Hepatocyte (in vitro differentiated cells): ENCODE data around the gene SUB1. TPM values are rescaled to one million over a fixed set of nuclear protein-coding genes. Genes with fewer than 3 reads are reported as not detected.

Experiments
- DNase-seq: peaks from one replicate; pipeline ENCODE4 v3.0.0-alpha.2; 2016; ENCODE audit warnings: low spot score
- H2AFZ ChIP-seq: fragments of 200-600 bp; sonication (generic); 2 replicates; pipeline ENCODE4 v1.6.0; 2016; ENCODE audit warnings: antibody characterized with exemption, mild to moderate bottlenecking
- H3K27ac ChIP-seq: fragments of 200-600 bp; sonication (generic); 2 replicates; pipeline ENCODE4 v1.5.1; 2016; ENCODE audit warnings: mild to moderate bottlenecking
- H3K27me3 ChIP-seq: fragments of 200-600 bp; sonication (generic); 2 replicates; pipeline ENCODE4 v1.6.1; 2016
- H3K36me3 ChIP-seq: fragments of 200-600 bp; sonication (generic); replicated peaks from 2 replicates; pipeline ENCODE4 v1.5.1; 2016; ENCODE audit warnings: low read depth; ENCODE audit not compliant: insufficient read depth
- H3K4me1 ChIP-seq: fragments of 200-600 bp; sonication (generic); 2 replicates; pipeline ENCODE4 v1.5.1; 2016; ENCODE audit warnings: mild to moderate bottlenecking, moderate library complexity; ENCODE audit not compliant: insufficient read depth
- H3K4me2 ChIP-seq: fragments of 200-600 bp; sonication (generic); 2 replicates; pipeline ENCODE4 v1.6.0; 2016
- H3K4me3 ChIP-seq: fragments of 200-600 bp; sonication (generic); 2 replicates; pipeline ENCODE4 v1.5.1; 2016; ENCODE audit warnings: mild to moderate bottlenecking
- H3K79me2 ChIP-seq: fragments of 200-600 bp; sonication (generic); 2 replicates; pipeline ENCODE4 v1.6.0; 2017; ENCODE audit warnings: mild to moderate bottlenecking
- H3K9me2 ChIP-seq: fragments of 200-600 bp; sonication (generic); replicated peaks from 2 replicates; pipeline ENCODE4 v1.6.0; 2017; ENCODE audit warnings: mild to moderate bottlenecking; ENCODE audit not compliant: insufficient read depth
- H3K9me3 ChIP-seq: fragments of 200-600 bp; sonication (generic); 2 replicates; pipeline ENCODE4 v1.5.1; 2016; ENCODE audit warnings: low read depth, mild to moderate bottlenecking
- H4K20me1 ChIP-seq: fragments of 200-600 bp; sonication (generic); 2 replicates; pipeline ENCODE4 v1.6.0; 2016; ENCODE audit warnings: mild to moderate bottlenecking; ENCODE audit not compliant: insufficient read depth, poor library complexity, severe bottlenecking
- EZH2 ChIP-seq: fragments of 200-600 bp; sonication (generic); IDR thresholded peaks from 2 replicates; pipeline ENCODE4 v1.6.1; 2016; ENCODE audit warnings: antibody characterized with exemption, mild to moderate bottlenecking, borderline replicate concordance
- EZH2phosphoT487 ChIP-seq: fragments of 200-600 bp; sonication (generic); IDR thresholded peaks from one replicate; pipeline ENCODE4 v1.6.1; 2018; ENCODE audit warnings: antibody characterized with exemption, mild to moderate bottlenecking, low read depth, moderate library complexity; ENCODE audit not compliant: unreplicated experiment, severe bottlenecking
- WGBS: methylation state at CpG from one replicate; pipeline ENCODE4 v1.1.6; 2016; ENCODE audit warnings: low lambda C conversion rate; ENCODE audit errors: missing lambda C conversion rate; 5-methylcytosine and 5-hydroxymethylcytosine counted together
- polyA plus RNA-seq: library from polyadenylated mRNA; unstranded; fragments of >200 nt; fragmentation: Nextera tagmentation; extraction: Ambion mirVana; gene quantifications from 2 replicates; pipeline ENCODE4 v1.2.1, GENCODE V29; 2016
- total RNA-seq: library from RNA; depleted of rRNA; stranded (reverse); fragments of >200 nt; gene quantifications from 2 replicates; pipeline ENCODE4 v1.2.3, GENCODE V29; 2014
- TF ChIP-seq, protein P1 (sequence below): fragments of 200-600 bp; sonication (generic); IDR thresholded peaks from 2 replicates; pipeline ENCODE4 v1.5.1; 2016; ENCODE audit warnings: antibody characterized with exemption, mild to moderate bottlenecking; ENCODE audit not compliant: poor library complexity

Gene SUB1
- total and polyA plus RNA-seq, 2 experiments from 2014 or later: 340 to 394 TPM

DNA sequence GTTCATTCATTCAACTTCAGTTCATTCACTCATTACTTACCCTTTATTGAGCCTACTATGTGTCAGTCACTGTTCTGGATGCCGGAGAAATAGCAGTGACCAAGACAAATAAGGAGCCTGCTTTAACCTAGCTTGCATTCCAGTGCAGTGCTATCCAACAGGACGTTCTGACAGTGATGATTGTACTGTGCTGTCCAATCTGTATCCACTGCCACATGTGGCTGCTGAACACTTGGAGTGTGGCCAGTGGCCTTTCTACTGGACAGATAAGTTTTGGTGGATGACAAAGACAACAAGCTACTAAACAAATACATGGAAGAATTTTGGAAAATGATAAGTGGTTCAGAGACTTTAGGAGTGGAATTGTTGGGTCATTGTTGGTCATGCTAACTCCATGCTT lies 33.6 kb downstream of the SUB1 start:
- TF ChIP-seq EZH2 (no peak), EZH2phosphoT487 (no peak)
- TF ChIP-seq, protein P1, sequence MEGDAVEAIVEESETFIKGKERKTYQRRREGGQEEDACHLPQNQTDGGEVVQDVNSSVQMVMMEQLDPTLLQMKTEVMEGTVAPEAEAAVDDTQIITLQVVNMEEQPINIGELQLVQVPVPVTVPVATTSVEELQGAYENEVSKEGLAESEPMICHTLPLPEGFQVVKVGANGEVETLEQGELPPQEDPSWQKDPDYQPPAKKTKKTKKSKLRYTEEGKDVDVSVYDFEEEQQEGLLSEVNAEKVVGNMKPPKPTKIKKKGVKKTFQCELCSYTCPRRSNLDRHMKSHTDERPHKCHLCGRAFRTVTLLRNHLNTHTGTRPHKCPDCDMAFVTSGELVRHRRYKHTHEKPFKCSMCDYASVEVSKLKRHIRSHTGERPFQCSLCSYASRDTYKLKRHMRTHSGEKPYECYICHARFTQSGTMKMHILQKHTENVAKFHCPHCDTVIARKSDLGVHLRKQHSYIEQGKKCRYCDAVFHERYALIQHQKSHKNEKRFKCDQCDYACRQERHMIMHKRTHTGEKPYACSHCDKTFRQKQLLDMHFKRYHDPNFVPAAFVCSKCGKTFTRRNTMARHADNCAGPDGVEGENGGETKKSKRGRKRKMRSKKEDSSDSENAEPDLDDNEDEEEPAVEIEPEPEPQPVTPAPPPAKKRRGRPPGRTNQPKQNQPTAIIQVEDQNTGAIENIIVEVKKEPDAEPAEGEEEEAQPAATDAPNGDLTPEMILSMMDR: no peak
- Histone ChIP-seq H3K9me3 (no peaks in the 10 kb centered on the region), H3K27me3 (no peaks in the 10 kb centered on the region), H4K20me1 (no peaks in the 10 kb centered on the region), H3K9me2 (no peaks in the 10 kb centered on the region), H3K27ac (no peak overlapping the region), H3K4me1 (no peaks in the 10 kb centered on the region), H3K36me3 (no peaks in the 10 kb centered on the region), H3K4me2 (no peak overlapping the region), H3K79me2 (no peaks in the 10 kb centered on the region), H2AFZ (no peak overlapping the region), H3K4me3 (no peak overlapping the region)
- DNase-seq: no peak
- WGBS: 81% methylated on average over 2 of the region's 2 CpGs

DNA sequence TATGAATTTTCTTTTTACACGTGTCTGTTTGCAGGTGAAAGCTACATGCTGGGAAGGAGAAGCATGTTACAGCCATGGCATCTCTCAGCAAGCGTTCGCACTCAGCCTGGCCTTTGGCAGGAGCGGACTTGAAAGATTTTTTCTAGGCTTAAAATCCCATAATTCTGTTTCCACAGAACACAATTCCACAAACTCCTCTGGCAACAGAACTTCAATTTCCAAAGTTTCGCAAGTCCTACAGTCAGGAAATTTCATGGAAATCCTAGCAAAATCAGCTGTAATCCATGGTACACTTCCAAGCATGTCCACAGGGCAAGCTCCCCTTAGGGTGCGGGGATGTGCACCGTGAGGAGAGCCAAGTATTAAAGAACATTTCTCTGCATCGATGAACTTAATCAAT lies 35.9 kb downstream of the SUB1 start:
- H3K9me2 ChIP-seq: no peaks in the 10 kb centered on the region
- DNase-seq: no peak
- H2AFZ ChIP-seq: no peak overlapping the region
- H3K4me2 ChIP-seq: no peak overlapping the region
- no peaks in the 10 kb centered on the region for H3K36me3 ChIP-seq
- H3K27ac ChIP-seq: no peak overlapping the region
- H4K20me1 ChIP-seq: no peaks in the 10 kb centered on the region
- no peaks in the 10 kb centered on the region for H3K9me3 ChIP-seq
- no peaks in the 10 kb centered on the region for H3K27me3 ChIP-seq
- TF ChIP-seq EZH2phosphoT487 (no peak), EZH2 (no peak)
- TF ChIP-seq, protein P1: no peak
- no peaks in the 10 kb centered on the region for H3K4me1 ChIP-seq
- 69% methylated on average over 8 of the region's 8 CpGs for WGBS
- no peak overlapping the region for H3K4me3 ChIP-seq
- H3K79me2 ChIP-seq: no peaks in the 10 kb centered on the region

DNA sequence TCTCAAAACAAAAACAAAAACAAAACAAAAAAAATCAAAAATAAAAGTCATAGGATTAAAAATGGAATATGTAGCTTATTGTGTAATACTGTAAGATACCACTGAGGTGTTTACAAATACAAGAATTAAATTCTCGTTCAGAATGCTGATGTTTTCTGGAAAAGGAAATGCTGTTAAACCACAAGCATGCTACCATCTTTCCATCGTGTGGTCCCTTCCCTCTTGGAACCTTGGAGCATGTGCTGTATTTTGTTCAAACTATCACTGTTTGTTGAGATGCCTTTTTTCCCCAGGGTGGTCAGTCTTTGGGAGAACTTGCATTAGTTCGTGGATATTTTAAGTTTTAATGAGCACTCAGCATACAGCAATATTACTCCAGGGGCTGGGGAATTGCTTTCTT lies 39.7 kb downstream of the SUB1 start:
- H3K4me1 ChIP-seq: no peaks in the 10 kb centered on the region

More for the DNA sequence above, 39.7 kb downstream of the SUB1 start:
- H3K4me3 ChIP-seq: no peak overlapping the region
- H3K9me3 ChIP-seq: no peaks in the 10 kb centered on the region
- no peak for DNase-seq
- no peak overlapping the region for H2AFZ ChIP-seq
- H3K27me3 ChIP-seq: no peaks in the 10 kb centered on the region
- H4K20me1 ChIP-seq: no peaks in the 10 kb centered on the region
- H3K4me2 ChIP-seq: no peak overlapping the region
- no peaks in the 10 kb centered on the region for H3K79me2 ChIP-seq
- WGBS: 52% methylated on average over 3 of the region's 3 CpGs
- no peaks in the 10 kb centered on the region for H3K9me2 ChIP-seq
- H3K36me3 ChIP-seq: no peaks in the 10 kb centered on the region
- H3K27ac ChIP-seq: no peak overlapping the region
- no peak for TF ChIP-seq EZH2
- TF ChIP-seq, protein P1: no peak
- no peak for TF ChIP-seq EZH2phosphoT487
